ENCODE measurements around the gene PRUNE2. TPM values are rescaled to one million over a fixed set of nuclear protein-coding genes. Genes with fewer than 3 reads are reported as not detected.

Gene PRUNE2
- polyA plus RNA-seq, 1 donor (not counting 4 experiments of a cell fraction or from before 2014, with no cell fraction given), result 0.41 TPM

GRCh38 chr9:76828447-76828846, 77.5 kb downstream of the PRUNE2 start:
- H3K36me3 ChIP-seq (ENCODE audit: control insufficient read depth in 2 of 2, extremely low read depth in 1 of 2, insufficient read depth in 2 of 2, low read length in 2 of 2), result no peaks in the 10 kb centered on the region
- H3K4me1 ChIP-seq (ENCODE audit: control insufficient read depth, extremely low read depth, insufficient read depth, low read length), result no peaks in the 10 kb centered on the region
- no peaks in the 10 kb centered on the region for H3K27me3 ChIP-seq (ENCODE audit: control insufficient read depth, extremely low read depth, insufficient read depth, low read length)
- no peaks in the 10 kb centered on the region for H3K79me2 ChIP-seq (ENCODE audit: control insufficient read depth, insufficient read depth, low read length)
- no peaks in the 10 kb centered on the region for H3K9me1 ChIP-seq (ENCODE audit: control insufficient read depth, extremely low read depth, insufficient read depth, low read length)
- DNase-seq (ENCODE audit: low read depth, low spot score) (no peak), FAIRE-seq (no peak)
- H3K4me3 ChIP-seq (ENCODE audit: control insufficient read depth in 2 of 3, extremely low read depth in 1 of 3, insufficient read depth in 2 of 3, low read depth in 1 of 3, low read length in 3 of 3), result no peak overlapping the region
- H3K9me3 ChIP-seq (ENCODE audit: control insufficient read depth, low read depth, low read length), result no peaks in the 10 kb centered on the region
- H3K4me2 ChIP-seq (ENCODE audit: control insufficient read depth, extremely low read depth, insufficient read depth, low read depth, low read length), result no peak overlapping the region
- dilution Hi-C loops (cut with MboI; ENCODE audit: extremely low pct_ligation_motif_present, low sequenced_read_pairs), result no loop called here
- no peak overlapping the region for H3K9ac ChIP-seq (ENCODE audit: control insufficient read depth, extremely low read depth, insufficient read depth, low read length)
- TF ChIP-seq EZH2 (IDR thresholded peaks at IDR 0.05; ENCODE audit: low read length), result no peak
- H2AFZ ChIP-seq (ENCODE audit: control insufficient read depth, low read length), result no peak overlapping the region
- H4K20me1 ChIP-seq (ENCODE audit: control insufficient read depth, extremely low read depth, insufficient read depth, low read length), result no peaks in the 10 kb centered on the region
- H3K27ac ChIP-seq (ENCODE audit: control insufficient read depth, insufficient read depth, low read length), result no peak overlapping the region

GRCh38 chr9:76827296-76828080, 78.4 kb downstream of the PRUNE2 start:
- H4K20me1 ChIP-seq (ENCODE audit: control insufficient read depth, extremely low read depth, insufficient read depth, low read length), result no peaks in the 10 kb centered on the region
- DNase-seq (ENCODE audit: low read depth, low spot score) (no peak), FAIRE-seq (no peak)
- H3K9ac ChIP-seq (ENCODE audit: control insufficient read depth, extremely low read depth, insufficient read depth, low read length), result no peak overlapping the region
- H3K9me3 ChIP-seq (ENCODE audit: control insufficient read depth, low read depth, low read length), result no peaks in the 10 kb centered on the region
- no peak overlapping the region for H3K4me3 ChIP-seq (ENCODE audit: control insufficient read depth in 2 of 3, extremely low read depth in 1 of 3, insufficient read depth in 2 of 3, low read depth in 1 of 3, low read length in 3 of 3)
- no peaks in the 10 kb centered on the region for H3K9me1 ChIP-seq (ENCODE audit: control insufficient read depth, extremely low read depth, insufficient read depth, low read length)
- no peak overlapping the region for H3K27ac ChIP-seq (ENCODE audit: control insufficient read depth, insufficient read depth, low read length)
- H3K79me2 ChIP-seq (ENCODE audit: control insufficient read depth, insufficient read depth, low read length), result no peaks in the 10 kb centered on the region
- H2AFZ ChIP-seq (ENCODE audit: control insufficient read depth, low read length), result no peak overlapping the region
- no peaks in the 10 kb centered on the region for H3K4me1 ChIP-seq (ENCODE audit: control insufficient read depth, extremely low read depth, insufficient read depth, low read length)
- dilution Hi-C loops (cut with MboI; ENCODE audit: extremely low pct_ligation_motif_present, low sequenced_read_pairs), result no loop called here
- H3K4me2 ChIP-seq (ENCODE audit: control insufficient read depth, extremely low read depth, insufficient read depth, low read depth, low read length), result no peak overlapping the region
- no peak for TF ChIP-seq EZH2 (IDR thresholded peaks at IDR 0.05; ENCODE audit: low read length)
- TF ChIP-seq CTCF (optimal IDR thresholded peaks at IDR 0.05 in 1 of 3, IDR thresholded peaks at IDR 0.05 in 1 of 3, conservative IDR thresholded peaks at IDR 0.05 in 1 of 3; ENCODE audit: extremely low read depth in 1 of 3, insufficient read depth in 2 of 3, low read length in 3 of 3), result no peak
- no peaks in the 10 kb centered on the region for H3K36me3 ChIP-seq (ENCODE audit: control insufficient read depth in 2 of 2, extremely low read depth in 1 of 2, insufficient read depth in 2 of 2, low read length in 2 of 2)
- no peaks in the 10 kb centered on the region for H3K27me3 ChIP-seq (ENCODE audit: control insufficient read depth, extremely low read depth, insufficient read depth, low read length)

Data from keratinocyte (primary cell).